GM12878 (cell line): Measurements from ENCODE around the gene NMNAT1. TPM values are rescaled to one million over a fixed set of nuclear protein-coding genes. Genes with fewer than 3 reads are reported as not detected.

Source experiments
- ATAC-seq: fragments of 200-7000 bp; cut with Tn5 transposase; 3 replicates; pipeline ENCODE4 v1.9.1; 2020; ENCODE audit warnings: mild to moderate bottlenecking, moderate library complexity
- BruUV-seq: library from RNA; stranded (reverse); fragments of 400-500 nt; replicated peaks from 2 replicates; lab custom pipeline; 2021; lab: Mats Ljungman, UMichigan
- CTCF ChIA-PET: fragments of 300-600 bp; sonication (Branson Sonifier 250); formaldehyde crosslinking; extraction: SDS; loops from one replicate; lab custom pipeline; 2021; ENCODE audit warnings: inconsistent platforms; lab: Yijun Ruan, JAX
- POLR2A ChIA-PET: fragments of 350-600 bp; formaldehyde crosslinking; extraction: SDS; loops from one replicate; lab custom pipeline; 2021; ENCODE audit warnings: inconsistent platforms; lab: Charles Lee
- RAD21 ChIA-PET: fragments of 300-600 bp; sonication (Branson Sonifier 250); formaldehyde crosslinking; loops from one replicate; lab custom pipeline; 2023; ENCODE audit warnings: antibody characterized with exemption; ENCODE audit not compliant: unreplicated experiment; lab: Charles Lee
- SMC1A ChIA-PET: fragments of 300-600 bp; sonication (Branson Sonifier 250); formaldehyde crosslinking; loops from one replicate; lab custom pipeline; 2023; ENCODE audit not compliant: unreplicated experiment, uncharacterized antibody; lab: Charles Lee
- DNase-seq: peaks from one replicate; pipeline ENCODE4 v3.0.0-alpha.2; 2011; ENCODE audit warnings: low read depth, low spot score
- FAIRE-seq: peaks from 3 replicates; lab custom pipeline; 2011; peaks lifted over from hg19 to GRCh38; lab: Jason Lieb, UNC
- H2AFZ ChIP-seq: 2 replicates; pipeline ENCODE4 v1.6.0; 2011; ENCODE audit warnings: low read depth, low read length, control low read depth; ENCODE audit not compliant: control insufficient read depth
- H3K27ac ChIP-seq: 2 replicates; pipeline ENCODE4 v1.5.1; 2011; ENCODE audit warnings: control low read depth; ENCODE audit not compliant: control insufficient read depth, insufficient read depth
- H3K27me3 ChIP-seq, 2 experiments: replicated peaks in 1 of 2; 2 replicates each; pipeline versions ENCODE4 v1.6.0 to v1.6.1; 2011; ENCODE audit warnings: low read length in 1 of 2; ENCODE audit not compliant: control insufficient read depth in 2 of 2, insufficient read depth in 2 of 2
- H3K36me3 ChIP-seq, 2 experiments: 2 replicates each; pipeline ENCODE4 v1.5.1; 2011; ENCODE audit warnings: low read length in 1 of 2; ENCODE audit not compliant: control insufficient read depth in 2 of 2, insufficient read depth in 2 of 2
- H3K4me1 ChIP-seq: 2 replicates; pipeline ENCODE4 v1.6.1; 2011; ENCODE audit warnings: mild to moderate bottlenecking, low read length, moderate library complexity, mixed read lengths; ENCODE audit not compliant: control insufficient read depth, insufficient read depth
- H3K4me2 ChIP-seq: 2 replicates; pipeline ENCODE4 v1.6.0; 2011; ENCODE audit warnings: control low read depth; ENCODE audit not compliant: control insufficient read depth, insufficient read depth
- H3K4me3 ChIP-seq: fragments of 200-600 bp; sonication (generic); 2 replicates; pipeline ENCODE4 v1.5.1; 2016
- H3K79me2 ChIP-seq: 2 replicates; pipeline ENCODE4 v1.6.0; 2011; ENCODE audit warnings: low read length; ENCODE audit not compliant: control insufficient read depth, insufficient read depth
- H3K9ac ChIP-seq: 2 replicates; pipeline ENCODE4 v1.8.0; 2011; ENCODE audit warnings: low read length, control low read depth, mixed read lengths; ENCODE audit not compliant: control insufficient read depth, insufficient read depth
- H3K9me3 ChIP-seq: replicated peaks from 3 replicates; pipeline ENCODE4 v1.5.1; 2011; ENCODE audit warnings: mild to moderate bottlenecking, low read length; ENCODE audit not compliant: control insufficient read depth, insufficient read depth
- H4K20me1 ChIP-seq: 2 replicates; pipeline ENCODE4 v1.6.0; 2011; ENCODE audit not compliant: control insufficient read depth, insufficient read depth
- ATF3 ChIP-seq: IDR thresholded peaks from 2 replicates; pipeline ENCODE4 v1.6.1; 2011; ENCODE audit warnings: low read depth, mild to moderate bottlenecking, low read length, moderate library complexity, borderline replicate concordance; ENCODE audit errors: extremely low read depth
- BCL11A ChIP-seq: IDR thresholded peaks from 2 replicates; pipeline ENCODE4 v1.6.1; 2011; ENCODE audit warnings: low read depth, low read length
- BRCA1 ChIP-seq: IDR thresholded peaks from 2 replicates; pipeline ENCODE4 v1.6.1; 2011; ENCODE audit warnings: low read depth, low read length, improper control_type of control experiment
- CBFB ChIP-seq: IDR thresholded peaks from 2 replicates; pipeline ENCODE4 v1.6.1; 2016; ENCODE audit warnings: antibody characterized with exemption, low read depth
- EED ChIP-seq: sonication (generic); IDR thresholded peaks from 2 replicates; pipeline ENCODE4 v1.6.1; 2016; ENCODE audit warnings: antibody characterized with exemption, low read depth
- FOXM1 ChIP-seq: IDR thresholded peaks from 2 replicates; pipeline ENCODE4 v1.6.1; 2012; ENCODE audit warnings: low read depth, mild to moderate bottlenecking, inconsistent platforms, low read length, moderate library complexity
- IKZF1 ChIP-seq: fragments of 450-650 bp; conservative IDR thresholded peaks from 2 replicates; pipeline ENCODE4 v1.6.1; 2017; ENCODE audit warnings: antibody characterized with exemption, mild to moderate bottlenecking
- MTA2 ChIP-seq: fragments of 450-650 bp; IDR thresholded peaks from 2 replicates; pipeline ENCODE4 v1.6.1; 2016; ENCODE audit warnings: low read depth, mild to moderate bottlenecking, moderate library complexity
- NFYA ChIP-seq: IDR thresholded peaks from 2 replicates; pipeline ENCODE4 v1.6.1; 2011; ENCODE audit warnings: low read depth, mild to moderate bottlenecking, low read length, improper control_type of control experiment, borderline replicate concordance
- RAD51 ChIP-seq: fragments of 450-650 bp; IDR thresholded peaks from 2 replicates; pipeline ENCODE4 v1.6.1; 2016; ENCODE audit warnings: moderate library complexity, mild to moderate bottlenecking, inconsistent platforms
- RUNX3 ChIP-seq: IDR thresholded peaks from 2 replicates; pipeline ENCODE4 v1.6.1; 2012; ENCODE audit warnings: low read length, inconsistent platforms
- YY1 ChIP-seq: IDR thresholded peaks from 2 replicates; pipeline ENCODE4 v1.6.1; 2011; ENCODE audit warnings: low read depth, mild to moderate bottlenecking, low read length
- ZBTB33 ChIP-seq: fragments of 450-650 bp; IDR thresholded peaks from 2 replicates; pipeline ENCODE4 v1.6.1; 2017; ENCODE audit warnings: mild to moderate bottlenecking
- ZNF207 ChIP-seq: fragments of 450-650 bp; IDR thresholded peaks from 2 replicates; pipeline ENCODE4 v1.6.1; 2014; ENCODE audit warnings: antibody characterized with exemption, mild to moderate bottlenecking, borderline replicate concordance
- ZNF274 ChIP-seq: IDR thresholded peaks from one replicate; pipeline ENCODE4 v1.8.0; 2011; ENCODE audit not compliant: insufficient read length, insufficient read depth
- WGBS: methylation state at CpG from one replicate; pipeline ENCODE4 v1.1.6; 2016; ENCODE audit warnings: low lambda C conversion rate; ENCODE audit not compliant: insufficient replicate concordance, insufficient coverage; ENCODE audit errors: missing lambda C conversion rate; 5-methylcytosine and 5-hydroxymethylcytosine counted together
- in situ Hi-C: fragments of 300-500 bp; cut with MboI; formaldehyde crosslinking; loops from 9 replicates; pipeline ENCODE4 v1.14.3; 2018; ENCODE audit warnings: mixed read lengths
- intact Hi-C: fragments of 100-400 bp; cut with micrococcal nuclease; formaldehyde crosslinking; loops from one replicate; pipeline ENCODE4 v1.14.2; 2022; ENCODE audit not compliant: unreplicated experiment
- polyA plus RNA-seq, 11 experiments: library from polyadenylated mRNA; depleted of rRNA in 4 of 11; unstranded in 6 of 11; stranded (reverse) in 5 of 11; fragments of >200 nt; fragmentation: Nextera tagmentation in 4 of 11; fragmentation: Illumina TruSeq in 1 of 11; extraction: Ambion mirVana in 4 of 11; extraction: Trizol in 1 of 11; gene quantifications; 1 replicate in 1 of 11; 2 replicates in 10 of 11; pipeline versions ENCODE4 v1.2.1 to v1.2.3, GENCODE V29; 2011 to 2016; ENCODE audit warnings: inconsistent platforms in 2 of 11, missing spikeins in 2 of 11, low read depth in 1 of 11
- total RNA-seq, 4 experiments: library from RNA; depleted of rRNA in 3 of 4; stranded (reverse); fragments of >200 nt in 3 of 4; fragmentation: Illumina TruSeq in 1 of 4; extraction: Trizol in 1 of 4; gene quantifications; 2 replicates each; pipeline versions ENCODE4 v1.2.1 to v1.2.3, GENCODE V29; 2013 to 2021

Gene NMNAT1
- total and polyA plus RNA-seq, 10 of the 15 experiments (the other 5 are each of a cell fraction or from before 2014, with no cell fraction given): 7.2 to 16.7 (median 11.7) TPM

GRCh38 chr1:9985001-9985400 lies 41.7 kb downstream of the NMNAT1 start:
- Histone ChIP-seq H3K4me1 (no peaks in the 10 kb centered on the region), H3K79me2 (no peaks in the 10 kb centered on the region), H4K20me1 (no peaks in the 10 kb centered on the region), H3K9ac (no peak overlapping the region), H3K4me2 (no peak overlapping the region), H3K4me3 (no peak overlapping the region), H3K27me3 (no peaks in the 10 kb centered on the region), H3K9me3 (no peaks in the 10 kb centered on the region), H3K27ac (no peak overlapping the region), H2AFZ (no peak overlapping the region), H3K36me3 (no peaks in the 10 kb centered on the region; a peak in 1 of 4 replicates)
- WGBS: 51% methylated on average over 6 of the region's 6 CpGs
- ChIA-PET SMC1A (no interaction called here), RAD21 (no interaction called here), POLR2A (no interaction called here), CTCF (no interaction called here)
- TF ChIP-seq MTA2 (no peak), BRCA1 (no peak), CBFB (no peak), ZNF274 (no peak), ZBTB33 (no peak), ATF3 (no peak), RUNX3 (no peak), ZNF207 (no peak), IKZF1 (no peak), NFYA (no peak), BCL11A (no peak), FOXM1 (no peak), EED (no peak), RAD51 (no peak), YY1 (no peak)
- FAIRE-seq: no peak
- BruUV-seq: no TSS peak
- ATAC-seq: no peak
- in situ Hi-C loops (no loop called here), intact Hi-C loops (no loop called here)
- no peak for DNase-seq
